Activated effector memory CD4-positive, alpha-beta T cell treated with anti-CD3 and anti-CD28 coated beads, Interleukin-2, amount 50 U/mL, for 16 hours (primary cell): ENCODE results near the gene MCM5.

Experiments used
- DNase-seq: peaks from one replicate; pipeline ENCODE4 v3.0.0-alpha.2; 2020

MCM5 gene

GRCh38 chr22:35404176-35404575, 4.2 kb downstream of the MCM5 start:
- DNase-seq, result no peak

GRCh38 chr22:35406443-35406842, 6.5 kb downstream of the MCM5 start:
- DNase-seq, result no peak

GRCh38 chr22:35407362-35407761, 7.4 kb downstream of the MCM5 start:
- DNase-seq, result no peak

- DNase-seq, result no peak
These were observed 10.1 kb downstream of the MCM5 start for GRCh38 chr22:35409783-35410662.

- DNase-seq, result no peak
These were observed 10.7 kb downstream of the MCM5 start for GRCh38 chr22:35410663-35411034.

GRCh38 chr22:35411102-35411501, 11.2 kb downstream of the MCM5 start:
- no peak for DNase-seq

GRCh38 chr22:35413624-35414023, 13.7 kb downstream of the MCM5 start:
- no peak for DNase-seq

- no peak for DNase-seq
These were observed 17.7 kb downstream of the MCM5 start for GRCh38 chr22:35417606-35418005.

- no peak for DNase-seq
These were observed 18.1 kb downstream of the MCM5 start for GRCh38 chr22:35418088-35418487.

GRCh38 chr22:35418731-35419130, 18.8 kb downstream of the MCM5 start:
- DNase-seq, result no peak

- no peak for DNase-seq
These were observed 19.8 kb downstream of the MCM5 start for GRCh38 chr22:35419756-35420155.

GRCh38 chr22:35421121-35421520, 21.2 kb downstream of the MCM5 start:
- DNase-seq, result no peak

- DNase-seq, result no peak
These were observed 22.2 kb downstream of the MCM5 start for GRCh38 chr22:35422145-35422544.

- DNase-seq, result no peak
These were observed 23.0 kb downstream of the MCM5 start for GRCh38 chr22:35422936-35423335.

GRCh38 chr22:35424081-35424480, 24.1 kb downstream of the MCM5 start:
- DNase-seq, result no peak

GRCh38 chr22:35424761-35425160, 24.8 kb downstream of the MCM5 start:
- no peak for DNase-seq

GRCh38 chr22:35425546-35425945, 25.6 kb downstream of the MCM5 start:
- DNase-seq, result no peak

- no peak for DNase-seq
These were observed 26.2 kb downstream of the MCM5 start for GRCh38 chr22:35425971-35426800.

GRCh38 chr22:35426801-35427140, 26.8 kb downstream of the MCM5 start:
- no peak for DNase-seq

GRCh38 chr22:35430897-35431322, 31.0 kb downstream of the MCM5 start:
- DNase-seq, result peak; percentile 88

- DNase-seq, result no peak
These were observed 31.7 kb downstream of the MCM5 start for GRCh38 chr22:35431483-35432227.

- no peak for DNase-seq
These were observed 32.4 kb downstream of the MCM5 start for GRCh38 chr22:35432228-35432905.
